HepG2 (cell line): ENCODE results near the gene RELL2. TPM values are rescaled to one million over a fixed set of nuclear protein-coding genes. Genes with fewer than 3 reads are reported as not detected.

Experiments used
- ATAD3A ChIP-seq: sonication (generic); formaldehyde crosslinking; IDR thresholded peaks from 2 replicates; pipeline ENCODE4 v1.4.0; 2020; ENCODE audit warnings: missing genetic modification reagents
- BCLAF1 ChIP-seq: fragments of 450-650 bp; IDR thresholded peaks from 2 replicates; pipeline ENCODE4 v1.6.1; 2017; ENCODE audit warnings: mild to moderate bottlenecking
- CAMTA2 ChIP-seq: sonication (generic); formaldehyde crosslinking; IDR thresholded peaks from 2 replicates; pipeline ENCODE4 v1.4.0; 2020; ENCODE audit warnings: mild to moderate bottlenecking, missing genetic modification reagents, borderline replicate concordance
- CEBPG ChIP-seq: IDR thresholded peaks from 2 replicates; pipeline ENCODE4 v1.6.1; 2016
- CHCHD3 ChIP-seq: sonication (generic); formaldehyde crosslinking; IDR thresholded peaks from 2 replicates; pipeline ENCODE4 v1.8.0; 2022; ENCODE audit warnings: mild to moderate bottlenecking, missing genetic modification reagents, moderate library complexity
- GATAD2A ChIP-seq: IDR thresholded peaks from 2 replicates; pipeline ENCODE4 v1.6.1; 2016
- HBP1 ChIP-seq: IDR thresholded peaks from 2 replicates; pipeline ENCODE4 v1.6.1; 2016; ENCODE audit warnings: low read depth, control low read depth
- HMG20B ChIP-seq: conservative IDR thresholded peaks from 2 replicates; pipeline ENCODE4 v1.6.1; 2016; ENCODE audit warnings: missing genetic modification reagents, missing compliant biosample characterization
- KDM2A ChIP-seq: sonication (generic); formaldehyde crosslinking; IDR thresholded peaks from 2 replicates; pipeline ENCODE4 v1.4.0; 2020; ENCODE audit warnings: low read depth, missing genetic modification reagents, borderline replicate concordance
- NRL ChIP-seq: sonication (generic); formaldehyde crosslinking; IDR thresholded peaks from 2 replicates; pipeline ENCODE4 v1.5.0; 2020; ENCODE audit warnings: missing genetic modification reagents, mild to moderate bottlenecking, moderate library complexity, borderline replicate concordance
- POGK ChIP-seq: sonication (generic); formaldehyde crosslinking; conservative IDR thresholded peaks from 2 replicates; pipeline ENCODE4 v1.8.0; 2022; ENCODE audit warnings: mild to moderate bottlenecking, moderate library complexity, missing genetic modification reagents
- SOX5 ChIP-seq: IDR thresholded peaks from 2 replicates; pipeline ENCODE4 v1.6.1; 2016; ENCODE audit warnings: borderline replicate concordance
- ZNF687 ChIP-seq: sonication (generic); formaldehyde crosslinking; IDR thresholded peaks from 2 replicates; pipeline ENCODE4 v1.5.1; 2020; ENCODE audit warnings: mild to moderate bottlenecking, missing genetic modification reagents, moderate library complexity
- ZNF710 ChIP-seq: sonication (generic); formaldehyde crosslinking; IDR thresholded peaks from 2 replicates; pipeline ENCODE4 v1.5.0; 2020; ENCODE audit warnings: mild to moderate bottlenecking, missing genetic modification reagents, borderline replicate concordance
- ZNF713 ChIP-seq: sonication (generic); formaldehyde crosslinking; IDR thresholded peaks from 2 replicates; pipeline ENCODE4 v1.4.0; 2020; ENCODE audit warnings: mild to moderate bottlenecking, missing genetic modification reagents
- ZNF777 ChIP-seq: sonication (generic); formaldehyde crosslinking; IDR thresholded peaks from 2 replicates; pipeline ENCODE4 v1.4.0; 2020; ENCODE audit warnings: missing genetic modification reagents
- polyA plus RNA-seq, 8 experiments: library from polyadenylated mRNA; depleted of rRNA in 3 of 8; stranded (reverse) in 7 of 8; unstranded in 1 of 8; fragments of >200 nt; fragmentation: Illumina TruSeq in 4 of 8; extraction: Trizol in 4 of 8; gene quantifications; 2 replicates each; pipeline versions ENCODE4 v1.2.1 to v1.2.3, GENCODE V29; 2011 to 2016; ENCODE audit warnings: low read depth in 4 of 8, missing spikeins in 1 of 8, mixed read lengths in 1 of 8; ENCODE audit not compliant: insufficient read depth in 1 of 8
- total RNA-seq, 5 experiments: library from RNA; depleted of rRNA; stranded (reverse); fragments of >200 nt; fragmentation: Illumina TruSeq; extraction: Trizol; gene quantifications; 2 replicates each; pipeline ENCODE4 v1.2.3, GENCODE V29; 2016; ENCODE audit warnings: low read depth in 1 of 5

The RELL2 gene
- total and polyA plus RNA-seq, 2 of the 13 experiments (the other 11 are each of a cell fraction or from before 2014, with no cell fraction given) = 6.4 to 8.3 TPM

GRCh38 chr5:141681695-141682641 lies 45.2 kb downstream of the RELL2 start, which contains the start of gene ARAP3 (continued):
- TF ChIP-seq BCLAF1 = no peak
- no peak for TF ChIP-seq HMG20B (CRISPR knock-in tag)
- TF ChIP-seq ATAD3A (CRISPR knock-in tag) = no peak
- TF ChIP-seq ZNF713 (CRISPR knock-in tag) = no peak
- TF ChIP-seq ZNF777 (CRISPR knock-in tag) = peak; percentile 78
- no peak for TF ChIP-seq HBP1 (CRISPR knock-in tag)
- TF ChIP-seq NRL (CRISPR knock-in tag) = 0 out of 2 replicates have a peak, but pooled peaks have one; percentile 17
- no peak for TF ChIP-seq ZNF710 (CRISPR knock-in tag)
- no peak for TF ChIP-seq CAMTA2 (CRISPR knock-in tag)
- TF ChIP-seq ZNF687 (CRISPR knock-in tag) = peak; percentile 54
- no peak for TF ChIP-seq POGK (CRISPR knock-in tag)
- 0 out of 2 replicates have a peak, but pooled peaks have one; percentile 15 for TF ChIP-seq GATAD2A (CRISPR knock-in tag)
- no peak for TF ChIP-seq SOX5 (CRISPR knock-in tag)
- TF ChIP-seq CEBPG = peak; percentile 32
- peak; percentile 38; the same call in 1 of the 2 replicates for TF ChIP-seq KDM2A (CRISPR knock-in tag)
- 0 out of 2 replicates have a peak, but pooled peaks have one; percentile 46 for TF ChIP-seq CHCHD3
